HG03378 (cell line): Measurements from ENCODE around the gene SCO2.
"Not testable (repeated sequence)": the region's sequence is repeated elsewhere in the genome, so short reads cannot be mapped to it uniquely, and the experiment has no call there.

Experiments used
- ATAC-seq: cut with Tn5 transposase; IDR thresholded peaks from one replicate; pipeline ENCODE4 v1.9.1; 2021; ENCODE audit warnings: mild to moderate bottlenecking, moderate library complexity; ENCODE audit not compliant: unreplicated experiment

The SCO2 gene

GRCh38 chr22:50551160-50551752 is 25.9 kb upstream of the SCO2 start:
- ATAC-seq = no peak

GRCh38 chr22:50550395-50550794 is 25.0 kb upstream of the SCO2 start:
- ATAC-seq = no peak

- ATAC-seq = no peak
Observed at GRCh38 chr22:50548921-50549790, 23.8 kb upstream of the SCO2 start.

GRCh38 chr22:50548040-50548920 is 22.9 kb upstream of the SCO2 start:
- ATAC-seq = no peak

GRCh38 chr22:50547263-50547985 is 22.0 kb upstream of the SCO2 start:
- no peak for ATAC-seq

- no peak for ATAC-seq
Observed at GRCh38 chr22:50546326-50547262, 21.2 kb upstream of the SCO2 start.

- no peak for ATAC-seq
Observed at GRCh38 chr22:50545522-50546325, 20.3 kb upstream of the SCO2 start, which contains the start of gene KLHDC7B. TSS of gene KLHDC7B (plus strand) at chr22:50545899. CDS start at chr22:50546244, 345 bp downstream.

GRCh38 chr22:50544746-50545253 is 19.4 kb upstream of the SCO2 start:
- no peak for ATAC-seq

- no peak for ATAC-seq
Observed at GRCh38 chr22:50544078-50544745, 18.8 kb upstream of the SCO2 start.

- no peak for ATAC-seq
Observed at GRCh38 chr22:50542416-50542927, 17.1 kb upstream of the SCO2 start.

- not testable (repeated sequence) for ATAC-seq
Observed at GRCh38 chr22:50541667-50542026, 16.2 kb upstream of the SCO2 start.

- ATAC-seq = no peak
Observed at GRCh38 chr22:50540381-50540780, 15.0 kb upstream of the SCO2 start.

- ATAC-seq = no peak
Observed at GRCh38 chr22:50537765-50538164, 12.4 kb upstream of the SCO2 start.

- ATAC-seq = no peak
Observed at GRCh38 chr22:50536226-50536625, 10.8 kb upstream of the SCO2 start.

GRCh38 chr22:50535113-50535512 is 9.7 kb upstream of the SCO2 start:
- no peak for ATAC-seq

- not testable (repeated sequence) for ATAC-seq
Observed at GRCh38 chr22:50533856-50534711, 8.7 kb upstream of the SCO2 start.
